Measurements from ENCODE around the gene YAP1.

- no peak for TF ChIP-seq CTCF (IDR thresholded peaks at IDR 0.05; ENCODE audit: low read depth, low read length, poor library complexity, severe bottlenecking)
- no peak for TF ChIP-seq EZH2phosphoT487 (IDR thresholded peaks at IDR 0.05; ENCODE audit: borderline replicate concordance, low read length)
Measured at GRCh38 chr11:102147015-102147414, 36.8 kb downstream of the YAP1 start.
